Measurements from ENCODE around the gene DDI2. TPM values are rescaled to one million over a fixed set of nuclear protein-coding genes. Genes with fewer than 3 reads are reported as not detected.

Gene DDI2
- total and polyA plus RNA-seq, 4 donors = 9.5 to 72.5 (median 42.0) TPM

- Histone ChIP-seq H3K27ac (ENCODE audit: low read depth in 1 of 2, low read length in 2 of 2) (no peak overlapping the region), H3K27me3 (ENCODE audit: control insufficient read depth in 4 of 4, insufficient read depth in 4 of 4, low read length in 3 of 4) (no peaks in the 10 kb centered on the region), H3K9ac (ENCODE audit: low read depth in 1 of 2, low read length in 2 of 2) (no peak overlapping the region), H3K9me3 (ENCODE audit: control insufficient read depth in 4 of 4, low read length in 3 of 4) (no peaks in the 10 kb centered on the region), H3K4me1 (ENCODE audit: control insufficient read depth in 4 of 4, insufficient read depth in 4 of 4, low read length in 3 of 4) (no peaks in the 10 kb centered on the region), H3K36me3 (ENCODE audit: control insufficient read depth in 4 of 4, insufficient read depth in 3 of 4, low read depth in 1 of 4, low read length in 3 of 4) (peaks cover 18 to 68% (median 52%) of the 10 kb centered on the region in 4 donors), H3K4me3 (ENCODE audit: low read depth in 1 of 3, low read length in 3 of 3) (no peak overlapping the region)
- DNase-seq (ENCODE audit: low spot score) = no peak
- TF ChIP-seq RAD21 (IDR thresholded peaks at IDR 0.05) (no peak), RXRA (IDR thresholded peaks at IDR 0.05) (no peak), HNF4A (conservative IDR thresholded peaks at IDR 0.05) (no peak), ATF3 (IDR thresholded peaks at IDR 0.05) (no peak), FOXA1 (IDR thresholded peaks at IDR 0.05) (no peak), GABPA (IDR thresholded peaks at IDR 0.05 in 1 of 2, conservative IDR thresholded peaks at IDR 0.05 in 1 of 2) (no peak), ZBTB33 (IDR thresholded peaks at IDR 0.05) (no peak), TAF1 (conservative IDR thresholded peaks at IDR 0.05) (no peak), YY1 (IDR thresholded peaks at IDR 0.05) (no peak), EGR1 (IDR thresholded peaks at IDR 0.05; ENCODE audit: low read depth in 2 of 2) (no peak), JUND (IDR thresholded peaks at IDR 0.05) (no peak), HNF4G (IDR thresholded peaks at IDR 0.05) (no peak), SP1 (IDR thresholded peaks at IDR 0.05) (no peak), NR2F2 (IDR thresholded peaks at IDR 0.05) (no peak), FOXA2 (IDR thresholded peaks at IDR 0.05) (no peak)
- WGBS = 96% methylated on average over 6 of the region's 6 CpGs
Measured at GRCh38 chr1:15654091-15654690, 36.9 kb downstream of the DDI2 start.

- Histone ChIP-seq H3K27me3 (ENCODE audit: control insufficient read depth in 4 of 4, insufficient read depth in 4 of 4, low read length in 3 of 4) (no peaks in the 10 kb centered on the region), H3K36me3 (ENCODE audit: control insufficient read depth in 4 of 4, insufficient read depth in 3 of 4, low read depth in 1 of 4, low read length in 3 of 4) (peaks cover 11 to 74% (median 61%) of the 10 kb centered on the region in 4 donors), H3K4me1 (ENCODE audit: control insufficient read depth in 4 of 4, insufficient read depth in 4 of 4, low read length in 3 of 4) (no peaks in the 10 kb centered on the region), H3K27ac (ENCODE audit: low read depth in 1 of 2, low read length in 2 of 2) (no peak overlapping the region), H3K9ac (ENCODE audit: low read depth in 1 of 2, low read length in 2 of 2) (no peak overlapping the region), H3K4me3 (ENCODE audit: low read depth in 1 of 3, low read length in 3 of 3) (no peak overlapping the region), H3K9me3 (ENCODE audit: control insufficient read depth in 4 of 4, low read length in 3 of 4) (no peaks in the 10 kb centered on the region)
- WGBS = 91% methylated on average over 3 of the region's 3 CpGs
- DNase-seq (ENCODE audit: low spot score) = no peak
- TF ChIP-seq EGR1 (IDR thresholded peaks at IDR 0.05; ENCODE audit: low read depth in 2 of 2) = no peak
- TF ChIP-seq HNF4A (conservative IDR thresholded peaks at IDR 0.05) = no peak
Measured at GRCh38 chr1:15656464-15656863, 39.2 kb downstream of the DDI2 start.

GRCh38 chr1:15657021-15657420, 39.8 kb downstream of the DDI2 start:
- Histone ChIP-seq H3K4me3 (ENCODE audit: low read depth in 1 of 3, low read length in 3 of 3) (no peak overlapping the region), H3K36me3 (ENCODE audit: control insufficient read depth in 4 of 4, insufficient read depth in 3 of 4, low read depth in 1 of 4, low read length in 3 of 4) (peaks cover 11 to 74% (median 61%) of the 10 kb centered on the region in 4 donors), H3K27me3 (ENCODE audit: control insufficient read depth in 4 of 4, insufficient read depth in 4 of 4, low read length in 3 of 4) (no peaks in the 10 kb centered on the region), H3K9me3 (ENCODE audit: control insufficient read depth in 4 of 4, low read length in 3 of 4) (no peaks in the 10 kb centered on the region), H3K9ac (ENCODE audit: low read depth in 1 of 2, low read length in 2 of 2) (no peak overlapping the region), H3K4me1 (ENCODE audit: control insufficient read depth in 4 of 4, insufficient read depth in 4 of 4, low read length in 3 of 4) (no peaks in the 10 kb centered on the region), H3K27ac (ENCODE audit: low read depth in 1 of 2, low read length in 2 of 2) (no peak overlapping the region)
- no peak for DNase-seq (ENCODE audit: low spot score)
- WGBS = 69% methylated on average over 1 of the region's 1 CpG
- no peak for TF ChIP-seq YY1 (IDR thresholded peaks at IDR 0.05)
- no peak for TF ChIP-seq REST (IDR thresholded peaks at IDR 0.05)
- TF ChIP-seq RAD21 (IDR thresholded peaks at IDR 0.05) = no peak
- TF ChIP-seq MAX (IDR thresholded peaks at IDR 0.05) = no peak
- TF ChIP-seq CTCF (IDR thresholded peaks at IDR 0.05; ENCODE audit: low read depth, low read length, missing input control) = no peak
- no peak for TF ChIP-seq EGR1 (IDR thresholded peaks at IDR 0.05; ENCODE audit: low read depth in 2 of 2)
- TF ChIP-seq ZBTB33 (IDR thresholded peaks at IDR 0.05) = no peak
- TF ChIP-seq FOXA1 (IDR thresholded peaks at IDR 0.05) = no peak
- no peak for TF ChIP-seq JUND (IDR thresholded peaks at IDR 0.05)
- no peak for TF ChIP-seq RXRA (IDR thresholded peaks at IDR 0.05)
- TF ChIP-seq GABPA (IDR thresholded peaks at IDR 0.05 in 1 of 2, conservative IDR thresholded peaks at IDR 0.05 in 1 of 2) = no peak
- no peak for TF ChIP-seq TAF1 (conservative IDR thresholded peaks at IDR 0.05)
